HEK293T (cell line): Measurements from ENCODE around the gene SKOR1.

Experiments
- ARNT ChIP-seq: fragments of 450-650 bp; IDR thresholded peaks from 2 replicates; pipeline ENCODE4 v1.6.1; 2017; ENCODE audit warnings: mild to moderate bottlenecking
- BHLHE40 ChIP-seq: fragments of 450-650 bp; IDR thresholded peaks from 2 replicates; pipeline ENCODE4 v1.6.1; 2016; ENCODE audit warnings: mild to moderate bottlenecking, moderate library complexity, borderline replicate concordance
- SUZ12 ChIP-seq: fragments of 450-650 bp; IDR thresholded peaks from 2 replicates; pipeline ENCODE4 v1.6.1; 2016; ENCODE audit warnings: mild to moderate bottlenecking
- TARDBP ChIP-seq: fragments of 450-650 bp; IDR thresholded peaks from 2 replicates; pipeline ENCODE4 v1.6.1; 2016

DNA sequence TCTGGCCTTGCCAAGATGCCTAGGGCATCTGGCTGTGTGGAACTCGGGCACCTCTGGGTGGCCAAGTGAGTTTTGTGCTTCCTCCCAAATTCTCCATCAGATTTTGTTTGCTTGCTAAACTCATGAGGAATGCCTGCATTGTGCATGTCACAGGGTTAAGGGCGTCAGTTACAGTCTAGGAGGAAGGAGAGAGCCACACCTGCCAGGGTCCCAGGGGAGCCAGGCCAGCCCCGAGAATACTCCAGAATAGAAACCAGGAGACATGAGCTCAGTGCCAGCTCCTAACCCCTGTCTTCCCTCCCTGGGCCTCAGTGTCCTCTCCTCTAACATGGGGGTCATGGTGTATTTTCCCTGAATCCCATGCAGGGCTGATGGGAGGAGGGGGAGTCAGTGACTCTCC, 22.0 kb upstream of the SKOR1 start:
- TF ChIP-seq ARNT: no peak
- TF ChIP-seq SUZ12: no peak
- TF ChIP-seq TARDBP: no peak
- TF ChIP-seq BHLHE40: no peak
